Measurements from ENCODE around the gene CCDC66. TPM values are rescaled to one million over a fixed set of nuclear protein-coding genes. Genes with fewer than 3 reads are reported as not detected.

CCDC66 gene
- 4.6 and 6.9 TPM in 2 replicates for polyA plus RNA-seq (2012; rRNA removed)
- polyA plus RNA-seq (2012; cell fraction: cytosol; rRNA removed) = 3.0 and 3.8 TPM in 2 replicates
- 13.5 and 24.7 TPM in 2 replicates for polyA plus RNA-seq (2012; cell fraction: nucleus; rRNA removed)

- Histone ChIP-seq H3F3A (replicated peaks; ENCODE audit: insufficient read depth) (peaks cover 8% of the 10 kb centered on the region), H4K20me1 (ENCODE audit: insufficient read depth) (no peaks in the 10 kb centered on the region), H3K27ac (ENCODE audit: low read depth in 2 of 2, low read length in 1 of 2) (peak within 1 kb of the TSS; percentile 56 to 83), H3K9ac (peak within 1 kb of the TSS; percentile 86), H3K9me3 (no peaks in the 10 kb centered on the region), H3K9me2 (no peaks in the 10 kb centered on the region), H3K4me3 (ENCODE audit: low read depth in 2 of 2, low read length in 1 of 2) (peak within 1 kb of the TSS; percentile 80 to 88), H3K4me2 (peak within 1 kb of the TSS; percentile 83), H2AFZ (ENCODE audit: low read depth) (peak within 1 kb of the TSS; percentile 94), H3K4me1 (ENCODE audit: control insufficient read depth in 1 of 2, insufficient read depth in 2 of 2, low read depth in 1 of 2, low read length in 1 of 2) (peaks cover 5 to 8% of the 10 kb centered on the region in 2 experiments; a peak in 2 of 4 replicates), H3K79me2 (ENCODE audit: insufficient read depth) (peaks cover 35% of the 10 kb centered on the region), H3K36me3 (replicated peaks in 1 of 2; ENCODE audit: control insufficient read depth in 1 of 2, insufficient read depth in 2 of 2, low read length in 1 of 2) (peaks cover 23 to 25% of the 10 kb centered on the region in 2 experiments), H3K27me3 (ENCODE audit: insufficient read depth) (no peaks in the 10 kb centered on the region)
- ChIA-PET CTCF (interaction anchor here (0.6 to 1.3 kb wide), 5 partner anchors 9 to 146 kb away, joined by 3 to 4 read pairs (median 3); no protein-coding TSS in a partner anchor), POLR2A (interaction anchor here (0.7 to 0.9 kb wide), 6 partner anchors 15 to 539 kb away, joined by 3 read pairs; no protein-coding TSS in a partner anchor)
- DNase-seq = peak; percentile 96
- under 1% methylated on average over 44 of the region's 54 CpGs for WGBS (ENCODE audit: low lambda C conversion rate)
- TF ChIP-seq SIN3A (IDR thresholded peaks at IDR 0.05; ENCODE audit: borderline replicate concordance, low read depth, low read length) (0 out of 2 replicates have a peak, but pooled peaks have one; percentile 20), CTCF (IDR thresholded peaks at IDR 0.05) (peak; percentile 70), IRF3 (IDR thresholded peaks at IDR 0.05; ENCODE audit: low read depth, low read length) (peak; percentile 76), RCOR1 (IDR thresholded peaks at IDR 0.05; ENCODE audit: low read length) (peak; percentile 12; the same call in 1 of the 2 replicates), CHD2 (IDR thresholded peaks at IDR 0.05; ENCODE audit: low read length, partially characterized antibody) (peak; percentile 70), YY1 (IDR thresholded peaks at IDR 0.05; ENCODE audit: low read depth) (no peak), FOXM1 (IDR thresholded peaks at IDR 0.05; ENCODE audit: low read depth) (no peak), NFIC (IDR thresholded peaks at IDR 0.05; ENCODE audit: borderline replicate concordance) (no peak), SMC3 (IDR thresholded peaks at IDR 0.05; ENCODE audit: low read depth, low read length) (no peak), MAX (IDR thresholded peaks at IDR 0.05; ENCODE audit: low read depth) (peak; percentile 94), FOXJ3 (CRISPR knock-in tag; IDR thresholded peaks at IDR 0.05) (peak; percentile 65; the same call in 1 of the 2 replicates), USF1 (IDR thresholded peaks at IDR 0.05; ENCODE audit: borderline replicate concordance, low read depth) (no peak), POLR2AphosphoS5 (IDR thresholded peaks at IDR 0.05; ENCODE audit: low read depth, low read length) (peak; percentile 97), TEAD4 (IDR thresholded peaks at IDR 0.05; ENCODE audit: borderline replicate concordance, insufficient read depth) (no peak), EP300 (IDR thresholded peaks at IDR 0.05; ENCODE audit: borderline replicate concordance in 1 of 2, low read depth in 1 of 2, low read length in 1 of 2) (no peak), GABPA (IDR thresholded peaks at IDR 0.05; ENCODE audit: low read depth) (no peak), MXI1 (IDR thresholded peaks at IDR 0.05; ENCODE audit: low read depth, low read length) (peak; percentile 67), TAF1 (IDR thresholded peaks at IDR 0.05; ENCODE audit: borderline replicate concordance, low read depth, low read length) (peak; percentile 75), USF2 (IDR thresholded peaks at IDR 0.05; ENCODE audit: borderline replicate concordance, low read depth, low read length) (no peak), ELF1 (IDR thresholded peaks at IDR 0.05) (no peak)
Measured at GRCh38 chr3:56556908-56557830, at the start of gene CCDC66. TSS of gene CCDC66 (plus strand) at chr3:56557175. CDS start at chr3:56557243, 68 bp downstream.

Measured in SK-N-SH (cell line).